ENCODE data around the gene TLX1.

The TLX1 gene

GRCh38 chr10:101126684-101127628, 4.1 kb upstream of the TLX1 start:
- H3K27me3 ChIP-seq (ENCODE audit: control insufficient read depth, insufficient read depth, low read length) = peaks cover 99% of the 10 kb centered on the region
- no peaks in the 10 kb centered on the region for H3K36me3 ChIP-seq (ENCODE audit: control insufficient read depth, insufficient read depth, low read length)
- no peak overlapping the region for H3K9ac ChIP-seq (ENCODE audit: low read depth, low read length)
- peaks cover 2% of the 10 kb centered on the region for H3K4me1 ChIP-seq (ENCODE audit: control insufficient read depth, insufficient read depth, low read length)
- no peak overlapping the region for H3K4me3 ChIP-seq (ENCODE audit: low read depth, low read length)
- no peaks in the 10 kb centered on the region for H3K9me3 ChIP-seq (ENCODE audit: control insufficient read depth, insufficient read depth, low read length)

- Histone ChIP-seq H3K27me3 (ENCODE audit: control insufficient read depth, insufficient read depth, low read length) (peaks cover 99% of the 10 kb centered on the region), H3K4me3 (ENCODE audit: low read depth, low read length) (peak overlapping the region; percentile 24), H3K9me3 (ENCODE audit: control insufficient read depth, insufficient read depth, low read length) (no peaks in the 10 kb centered on the region), H3K4me1 (ENCODE audit: control insufficient read depth, insufficient read depth, low read length) (peaks cover 2% of the 10 kb centered on the region), H3K36me3 (ENCODE audit: control insufficient read depth, insufficient read depth, low read length) (no peaks in the 10 kb centered on the region), H3K9ac (ENCODE audit: low read depth, low read length) (no peak overlapping the region)
These were observed 959 bp upstream of the TLX1 start for GRCh38 chr10:101130141-101130540.

DNA sequence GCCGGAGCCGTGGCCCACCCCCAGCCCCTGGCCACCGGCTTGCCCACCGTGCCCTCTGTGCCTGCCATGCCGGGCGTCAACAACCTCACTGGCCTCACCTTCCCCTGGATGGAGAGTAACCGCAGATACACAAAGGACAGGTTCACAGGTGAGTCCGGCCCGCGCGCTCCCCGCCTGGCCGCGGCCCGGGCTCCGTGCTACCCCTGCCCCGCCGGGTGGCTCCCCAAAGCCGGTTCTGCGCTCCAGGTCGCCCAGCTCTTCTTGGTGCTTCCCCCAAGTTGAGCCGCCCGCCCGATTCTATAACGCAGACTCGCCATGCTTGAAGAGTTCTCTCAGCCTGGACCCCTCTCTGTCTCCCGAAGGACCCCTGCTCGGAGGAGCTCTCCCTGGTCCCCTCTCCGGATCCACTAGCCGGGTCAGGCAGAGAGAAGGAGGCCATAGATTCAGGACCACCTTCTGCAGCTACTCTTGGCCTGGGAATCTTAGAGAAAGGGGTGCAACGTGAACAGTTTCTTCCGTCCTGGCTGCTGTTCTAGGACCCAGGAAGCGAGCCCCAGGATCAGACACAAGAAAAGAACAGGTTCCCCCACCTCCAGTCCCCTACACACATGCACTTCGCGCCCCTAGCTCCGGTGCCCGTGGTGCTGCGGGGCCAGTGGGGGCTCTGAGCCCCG, 999 bp downstream of the TLX1 start:
- no peak overlapping the region for H3K9ac ChIP-seq (ENCODE audit: low read depth, low read length)
- H3K36me3 ChIP-seq (ENCODE audit: control insufficient read depth, insufficient read depth, low read length) = no peaks in the 10 kb centered on the region
- H3K9me3 ChIP-seq (ENCODE audit: control insufficient read depth, insufficient read depth, low read length) = no peaks in the 10 kb centered on the region
- H3K4me3 ChIP-seq (ENCODE audit: low read depth, low read length) = peak overlapping the region; percentile 22
- peaks cover 99% of the 10 kb centered on the region for H3K27me3 ChIP-seq (ENCODE audit: control insufficient read depth, insufficient read depth, low read length)
- H3K4me1 ChIP-seq (ENCODE audit: control insufficient read depth, insufficient read depth, low read length) = peaks cover 2% of the 10 kb centered on the region

DNA sequence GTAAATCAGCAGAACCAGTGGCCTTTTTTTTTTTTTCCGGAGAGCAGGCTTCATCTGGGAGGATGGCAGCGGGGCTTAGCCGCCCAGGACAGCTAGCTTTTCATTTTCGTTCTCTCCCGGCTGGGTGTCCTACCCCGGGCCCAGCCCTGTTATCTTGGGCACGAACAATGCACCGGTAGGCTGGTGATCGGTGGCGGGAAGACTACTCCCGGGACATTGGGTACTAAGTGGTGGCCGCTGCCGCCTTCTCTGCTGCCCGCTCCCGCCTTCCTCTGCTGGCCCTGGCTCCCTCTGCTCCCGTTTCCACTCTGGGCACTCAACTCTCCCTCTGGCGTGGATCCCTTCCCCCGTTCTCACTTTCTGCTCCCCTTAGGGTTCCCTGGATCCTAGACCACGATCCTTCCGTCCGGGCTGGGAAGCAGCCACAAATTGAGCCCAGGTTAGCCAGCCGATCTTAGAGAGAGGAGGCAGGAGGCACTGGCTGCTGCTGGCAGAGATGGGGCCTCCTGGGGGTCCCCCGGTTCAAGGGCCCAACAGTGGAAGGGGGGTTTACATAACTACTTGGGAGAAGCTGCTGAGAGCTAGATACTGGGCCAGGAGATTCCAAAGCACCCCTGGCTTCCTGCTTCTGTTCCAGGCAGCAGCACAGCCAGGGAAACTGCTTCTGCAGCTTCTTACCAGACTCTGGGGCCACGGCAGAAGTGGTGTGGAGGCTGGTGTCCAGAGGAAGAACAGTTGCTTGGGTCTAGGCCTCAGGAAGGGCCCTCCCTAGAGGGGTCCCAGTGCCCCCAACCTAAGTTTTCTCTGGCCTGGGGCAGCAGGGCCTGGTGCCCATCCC, 1.8 kb downstream of the TLX1 start:
- Histone ChIP-seq H3K36me3 (ENCODE audit: control insufficient read depth, insufficient read depth, low read length) (no peaks in the 10 kb centered on the region), H3K9me3 (ENCODE audit: control insufficient read depth, insufficient read depth, low read length) (no peaks in the 10 kb centered on the region), H3K27me3 (ENCODE audit: control insufficient read depth, insufficient read depth, low read length) (peaks cover 99% of the 10 kb centered on the region), H3K4me3 (ENCODE audit: low read depth, low read length) (peak overlapping the region; percentile 22), H3K9ac (ENCODE audit: low read depth, low read length) (no peak overlapping the region), H3K4me1 (ENCODE audit: control insufficient read depth, insufficient read depth, low read length) (peaks cover 2% of the 10 kb centered on the region)

DNA sequence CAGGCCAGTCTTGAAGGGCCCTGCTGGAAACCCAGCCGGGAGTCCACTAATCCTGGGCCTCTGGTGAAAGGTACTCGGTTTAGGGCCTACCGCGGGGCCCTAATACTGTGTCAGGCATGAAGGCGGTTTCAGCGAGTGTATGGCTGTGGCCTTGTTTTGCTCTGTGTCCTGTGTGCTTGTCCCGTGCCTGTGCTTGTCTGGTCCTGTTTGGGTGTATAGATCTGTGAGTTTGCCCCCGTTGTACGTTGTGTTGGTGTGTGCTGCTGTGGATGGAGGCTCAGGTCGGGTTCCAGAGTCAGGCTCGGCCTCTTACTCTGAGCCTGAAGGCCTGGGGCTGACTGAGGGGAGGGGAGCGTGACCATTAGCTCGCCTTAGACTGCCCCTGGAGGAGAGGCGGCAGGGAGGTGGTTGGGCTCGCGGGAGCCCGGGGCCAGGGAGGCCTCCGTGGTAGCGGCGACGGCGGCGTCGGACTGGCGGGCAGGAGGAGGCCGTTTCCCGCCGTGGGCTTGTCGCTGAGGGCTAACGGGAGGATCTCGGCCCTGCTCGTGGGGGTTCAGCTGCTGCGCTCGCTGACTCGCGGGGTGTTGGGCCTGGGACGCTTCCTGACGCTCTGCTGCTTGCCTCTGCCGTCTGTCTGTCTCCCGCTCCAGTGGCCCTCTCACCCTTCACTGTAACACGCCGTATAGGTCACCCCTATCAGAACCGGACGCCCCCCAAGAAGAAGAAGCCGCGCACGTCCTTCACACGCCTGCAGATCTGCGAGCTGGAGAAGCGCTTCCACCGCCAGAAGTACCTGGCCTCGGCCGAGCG, 2.6 kb downstream of the TLX1 start:
- H3K27me3 ChIP-seq (ENCODE audit: control insufficient read depth, insufficient read depth, low read length) = peaks cover 99% of the 10 kb centered on the region
- no peaks in the 10 kb centered on the region for H3K9me3 ChIP-seq (ENCODE audit: control insufficient read depth, insufficient read depth, low read length)
- no peaks in the 10 kb centered on the region for H3K36me3 ChIP-seq (ENCODE audit: control insufficient read depth, insufficient read depth, low read length)
- peak overlapping the region; percentile 30 for H3K4me3 ChIP-seq (ENCODE audit: low read depth, low read length)
- H3K9ac ChIP-seq (ENCODE audit: low read depth, low read length) = no peak overlapping the region
- H3K4me1 ChIP-seq (ENCODE audit: control insufficient read depth, insufficient read depth, low read length) = peaks cover 2% of the 10 kb centered on the region

- Histone ChIP-seq H3K27me3 (ENCODE audit: control insufficient read depth, insufficient read depth, low read length) (peaks cover 99% of the 10 kb centered on the region), H3K4me1 (ENCODE audit: control insufficient read depth, insufficient read depth, low read length) (peaks cover 2% of the 10 kb centered on the region), H3K36me3 (ENCODE audit: control insufficient read depth, insufficient read depth, low read length) (no peaks in the 10 kb centered on the region)
These were observed 3.4 kb downstream of the TLX1 start for GRCh38 chr10:101134299-101135127.

GRCh38 chr10:101135141-101136006, 4.3 kb downstream of the TLX1 start:
- peaks cover 2% of the 10 kb centered on the region for H3K4me1 ChIP-seq (ENCODE audit: control insufficient read depth, insufficient read depth, low read length)
- H3K9ac ChIP-seq (ENCODE audit: low read depth, low read length) = no peak overlapping the region
- peaks cover 99% of the 10 kb centered on the region for H3K27me3 ChIP-seq (ENCODE audit: control insufficient read depth, insufficient read depth, low read length)
- H3K36me3 ChIP-seq (ENCODE audit: control insufficient read depth, insufficient read depth, low read length) = no peaks in the 10 kb centered on the region
- peak overlapping the region; percentile 11 for H3K4me3 ChIP-seq (ENCODE audit: low read depth, low read length)
- H3K9me3 ChIP-seq (ENCODE audit: control insufficient read depth, insufficient read depth, low read length) = no peaks in the 10 kb centered on the region

More at GRCh38 chr10:101134299-101135127, 3.4 kb downstream of the TLX1 start:
- H3K9ac ChIP-seq (ENCODE audit: low read depth, low read length) = no peak overlapping the region
- no peaks in the 10 kb centered on the region for H3K9me3 ChIP-seq (ENCODE audit: control insufficient read depth, insufficient read depth, low read length)
- H3K4me3 ChIP-seq (ENCODE audit: low read depth, low read length) = peak overlapping the region; percentile 30

- Histone ChIP-seq H3K9me3 (ENCODE audit: control insufficient read depth, insufficient read depth, low read length) (no peaks in the 10 kb centered on the region), H3K27me3 (ENCODE audit: control insufficient read depth, insufficient read depth, low read length) (peaks cover 99% of the 10 kb centered on the region), H3K9ac (ENCODE audit: low read depth, low read length) (no peak overlapping the region), H3K4me1 (ENCODE audit: control insufficient read depth, insufficient read depth, low read length) (no peaks in the 10 kb centered on the region), H3K36me3 (ENCODE audit: control insufficient read depth, insufficient read depth, low read length) (no peaks in the 10 kb centered on the region), H3K4me3 (ENCODE audit: low read depth, low read length) (peak overlapping the region; percentile 18)
These were observed 5.1 kb downstream of the TLX1 start for GRCh38 chr10:101136007-101136707.

DNA sequence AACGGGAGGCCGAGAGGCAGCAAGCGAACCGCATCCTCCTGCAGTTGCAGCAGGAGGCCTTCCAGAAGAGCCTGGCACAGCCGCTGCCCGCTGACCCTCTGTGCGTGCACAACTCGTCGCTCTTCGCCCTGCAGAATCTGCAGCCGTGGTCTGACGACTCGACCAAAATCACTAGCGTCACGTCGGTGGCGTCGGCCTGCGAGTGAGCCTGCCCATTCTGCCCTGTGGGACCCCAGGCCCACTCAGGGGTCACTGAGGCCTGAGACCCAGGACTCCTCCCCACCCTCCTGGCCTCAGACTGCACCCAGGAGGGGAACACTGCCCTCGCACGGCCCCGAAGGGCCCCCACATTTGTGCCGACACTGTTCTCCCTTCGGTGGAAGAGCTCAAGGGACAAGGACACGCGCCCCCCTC, 5.6 kb downstream of the TLX1 start:
- H3K27me3 ChIP-seq (ENCODE audit: control insufficient read depth, insufficient read depth, low read length) = peaks cover 100% of the 10 kb centered on the region
- H3K4me3 ChIP-seq (ENCODE audit: low read depth, low read length) = peak overlapping the region; percentile 18
- H3K36me3 ChIP-seq (ENCODE audit: control insufficient read depth, insufficient read depth, low read length) = no peaks in the 10 kb centered on the region
- H3K4me1 ChIP-seq (ENCODE audit: control insufficient read depth, insufficient read depth, low read length) = no peaks in the 10 kb centered on the region
- no peaks in the 10 kb centered on the region for H3K9me3 ChIP-seq (ENCODE audit: control insufficient read depth, insufficient read depth, low read length)
- H3K9ac ChIP-seq (ENCODE audit: low read depth, low read length) = no peak overlapping the region
